Right atrium auricular region (tissue), 2 donors: ENCODE results near the gene PTGIS. TPM values are rescaled to one million over a fixed set of nuclear protein-coding genes. Genes with fewer than 3 reads are reported as not detected.

ENCODE experiments used
- DNase-seq: peaks from one replicate; pipeline ENCODE4 v3.0.0-alpha.2; 2019; ENCODE audit warnings: low spot score
- H3K27ac ChIP-seq, 2 donors: fragments of 200-600 bp; sonication (generic); 1 replicate in 1 of 2; 2 replicates in 1 of 2; pipeline ENCODE4 v1.5.1; 2016 to 2019
- H3K27me3 ChIP-seq, 2 donors: fragments of 200-600 bp; sonication (generic); one replicate each; pipeline versions ENCODE4 v1.5.1 to v1.6.0; 2017 to 2019
- H3K36me3 ChIP-seq: fragments of 200-600 bp; sonication (generic); one replicate; pipeline ENCODE4 v1.5.1; 2016
- H3K4me1 ChIP-seq, 2 donors: fragments of 200-600 bp; sonication (generic); one replicate each; pipeline versions ENCODE4 v1.5.1 to v1.6.0; 2017 to 2019
- H3K4me3 ChIP-seq, 2 donors: fragments of 200-600 bp; sonication (generic); 1 replicate in 1 of 2; 2 replicates in 1 of 2; pipeline ENCODE4 v1.5.1; 2017 to 2019; ENCODE audit warnings: mild to moderate bottlenecking in 1 of 2, moderate library complexity in 1 of 2
- H3K9me3 ChIP-seq, 2 donors: fragments of 200-600 bp; sonication (generic); one replicate each; pipeline ENCODE4 v1.5.1; 2019
- total RNA-seq, 2 donors: library from RNA; depleted of rRNA; stranded (reverse); fragments of >200 nt; gene quantifications; one replicate each; pipeline ENCODE4 v1.1.0, GENCODE V29; 2016
- TF ChIP-seq, protein P1 (sequence below), 2 donors: fragments of 200-600 bp; sonication (generic); IDR thresholded peaks; one replicate each; pipeline ENCODE4 v1.5.1; 2019; ENCODE audit warnings: antibody characterized with exemption in 2 of 2

Gene PTGIS
- total RNA-seq, 2 donors from 2014 or later = 59.8 to 169 TPM

DNA sequence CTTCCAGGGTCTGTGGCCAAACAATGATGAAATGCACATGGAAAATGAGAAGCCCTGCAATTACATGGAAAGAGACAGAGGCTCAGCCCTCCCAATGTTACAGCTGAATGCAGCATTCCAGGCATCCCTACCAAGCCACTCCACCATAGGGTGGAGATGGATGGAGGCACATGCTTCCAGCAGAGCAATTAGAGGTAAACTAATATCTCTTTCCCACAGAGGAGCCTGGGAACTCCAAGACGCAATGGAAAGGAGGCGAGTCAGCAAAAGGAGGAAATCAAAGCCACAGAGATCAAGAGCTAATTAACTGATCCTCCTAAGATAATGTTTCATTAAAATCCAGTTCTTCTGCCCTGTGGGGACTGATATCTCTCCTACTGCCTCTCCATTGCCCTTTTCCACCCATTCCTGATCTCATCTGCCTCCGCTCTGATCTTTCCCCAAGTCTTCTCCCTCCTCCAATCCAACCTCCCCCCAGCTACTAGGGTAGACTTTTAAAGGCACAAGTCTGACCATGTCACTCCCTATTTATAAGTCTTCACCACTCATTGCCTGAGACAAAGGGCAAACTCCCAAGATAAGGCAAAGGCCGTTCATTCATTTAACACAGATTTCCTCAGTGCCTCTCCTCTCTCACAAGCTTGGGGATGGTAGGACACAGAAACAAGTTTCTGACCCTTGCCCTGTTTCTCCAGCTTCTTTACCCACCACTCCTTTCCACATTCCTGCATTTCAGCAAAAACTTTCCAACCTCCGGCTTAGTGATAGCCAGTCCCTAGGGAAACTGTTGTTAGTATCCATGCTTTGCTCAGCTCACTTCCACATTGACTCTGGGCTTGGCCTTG lies 71.2 kb downstream of the PTGIS start:
- TF ChIP-seq, protein P1, sequence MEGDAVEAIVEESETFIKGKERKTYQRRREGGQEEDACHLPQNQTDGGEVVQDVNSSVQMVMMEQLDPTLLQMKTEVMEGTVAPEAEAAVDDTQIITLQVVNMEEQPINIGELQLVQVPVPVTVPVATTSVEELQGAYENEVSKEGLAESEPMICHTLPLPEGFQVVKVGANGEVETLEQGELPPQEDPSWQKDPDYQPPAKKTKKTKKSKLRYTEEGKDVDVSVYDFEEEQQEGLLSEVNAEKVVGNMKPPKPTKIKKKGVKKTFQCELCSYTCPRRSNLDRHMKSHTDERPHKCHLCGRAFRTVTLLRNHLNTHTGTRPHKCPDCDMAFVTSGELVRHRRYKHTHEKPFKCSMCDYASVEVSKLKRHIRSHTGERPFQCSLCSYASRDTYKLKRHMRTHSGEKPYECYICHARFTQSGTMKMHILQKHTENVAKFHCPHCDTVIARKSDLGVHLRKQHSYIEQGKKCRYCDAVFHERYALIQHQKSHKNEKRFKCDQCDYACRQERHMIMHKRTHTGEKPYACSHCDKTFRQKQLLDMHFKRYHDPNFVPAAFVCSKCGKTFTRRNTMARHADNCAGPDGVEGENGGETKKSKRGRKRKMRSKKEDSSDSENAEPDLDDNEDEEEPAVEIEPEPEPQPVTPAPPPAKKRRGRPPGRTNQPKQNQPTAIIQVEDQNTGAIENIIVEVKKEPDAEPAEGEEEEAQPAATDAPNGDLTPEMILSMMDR (IDR thresholded peaks at IDR 0.05) = no peak
- no peaks in the 10 kb centered on the region for H3K36me3 ChIP-seq
- H3K27me3 ChIP-seq = no peaks in the 10 kb centered on the region
- H3K4me1 ChIP-seq = no peaks in the 10 kb centered on the region
- no peak overlapping the region for H3K27ac ChIP-seq
- H3K9me3 ChIP-seq = no peaks in the 10 kb centered on the region
- DNase-seq = no peak
- H3K4me3 ChIP-seq = no peak overlapping the region

DNA sequence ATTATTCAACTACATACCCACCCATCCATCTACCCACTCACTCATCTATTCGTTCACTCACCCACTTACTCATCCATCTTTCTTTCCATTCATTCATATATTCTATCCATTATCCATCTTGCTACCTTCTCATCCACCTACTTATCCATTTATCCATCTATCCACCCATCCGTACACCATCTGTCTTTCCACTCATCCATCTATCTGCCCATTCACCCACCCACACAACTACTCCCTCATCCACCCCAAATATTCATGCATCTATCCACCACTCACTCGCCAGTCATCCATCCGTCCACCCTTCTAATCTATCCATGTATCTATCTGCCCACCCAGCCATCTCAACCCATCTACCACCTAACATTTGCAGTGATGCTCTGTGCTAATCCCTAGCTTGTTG lies 71.9 kb downstream of the PTGIS start:
- Histone ChIP-seq H3K36me3 (no peaks in the 10 kb centered on the region), H3K9me3 (no peaks in the 10 kb centered on the region), H3K4me1 (no peaks in the 10 kb centered on the region), H3K4me3 (no peak overlapping the region), H3K27ac (no peak overlapping the region), H3K27me3 (no peaks in the 10 kb centered on the region)
- no peak for DNase-seq
- TF ChIP-seq, protein P1 (IDR thresholded peaks at IDR 0.05) = no peak

DNA sequence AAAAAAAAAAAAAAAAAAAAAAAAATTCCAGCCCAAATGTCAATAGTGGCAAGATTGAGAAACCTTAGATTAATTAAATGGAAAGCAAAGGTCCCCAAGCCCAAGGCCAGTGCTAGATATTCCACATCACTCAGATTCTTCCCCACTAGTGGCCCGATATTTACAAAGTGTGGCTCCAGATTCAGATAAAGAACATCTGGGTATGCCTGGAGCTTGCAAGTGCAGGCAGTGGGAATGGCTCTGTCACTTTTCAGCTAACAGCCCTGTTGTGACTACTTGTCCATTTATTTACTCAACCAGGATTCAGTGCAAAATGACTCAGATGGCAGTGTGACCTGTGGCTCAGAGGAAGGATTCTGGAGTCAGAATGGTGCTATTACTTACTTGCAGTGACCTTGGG lies 77.2 kb downstream of the PTGIS start:
- Histone ChIP-seq H3K27ac (no peak overlapping the region), H3K4me1 (no peaks in the 10 kb centered on the region), H3K4me3 (no peak overlapping the region), H3K9me3 (no peaks in the 10 kb centered on the region), H3K27me3 (no peaks in the 10 kb centered on the region), H3K36me3 (no peaks in the 10 kb centered on the region)
- no peak for DNase-seq
- TF ChIP-seq, protein P1 (IDR thresholded peaks at IDR 0.05) = no peak

DNA sequence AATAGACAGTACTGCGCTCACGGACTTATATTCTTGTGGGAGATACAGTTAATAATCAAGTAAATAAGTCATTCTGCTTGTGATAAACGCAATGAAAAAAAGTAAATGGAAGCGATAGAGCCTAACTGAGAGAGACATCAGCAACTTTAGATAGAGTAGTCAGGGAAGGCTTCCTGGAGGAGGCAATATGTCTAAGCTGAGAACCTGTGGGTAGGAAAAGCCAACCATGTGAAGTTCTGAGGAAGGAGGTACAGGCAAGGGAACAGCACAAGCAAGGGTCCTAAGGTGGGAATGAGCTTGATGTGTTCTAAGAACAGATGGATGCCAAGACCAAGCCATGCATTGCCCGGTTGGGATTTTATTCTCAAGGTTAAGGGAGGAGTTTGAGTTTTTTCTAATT lies 78.2 kb downstream of the PTGIS start:
- Histone ChIP-seq H3K4me1 (peaks cover 0 to 2% of the 10 kb centered on the region in 2 donors), H3K27me3 (no peaks in the 10 kb centered on the region), H3K36me3 (no peaks in the 10 kb centered on the region), H3K27ac (no peak overlapping the region), H3K4me3 (no peak overlapping the region), H3K9me3 (no peaks in the 10 kb centered on the region)
- no peak for DNase-seq
- TF ChIP-seq, protein P1 (IDR thresholded peaks at IDR 0.05) = no peak

DNA sequence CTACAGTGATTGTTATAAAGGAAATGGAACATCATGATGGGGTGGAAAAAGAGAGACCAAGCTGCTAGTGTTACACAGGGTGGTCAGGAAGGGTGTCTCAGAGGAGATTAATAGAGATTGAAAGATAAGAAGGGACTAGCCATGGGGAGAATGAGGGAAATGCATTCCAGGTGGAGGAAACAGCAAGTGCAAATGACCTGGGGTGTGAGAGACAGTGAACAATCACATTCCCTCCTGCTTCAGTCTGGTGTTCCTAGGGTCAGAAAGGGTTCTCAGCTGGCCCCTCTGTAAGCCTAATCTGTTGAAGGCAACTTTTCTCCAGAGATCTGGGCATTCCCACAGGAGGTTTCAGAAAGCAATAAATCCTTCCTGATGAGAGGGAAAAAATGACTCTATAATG lies 81.9 kb downstream of the PTGIS start:
- TF ChIP-seq, protein P1 (IDR thresholded peaks at IDR 0.05) = no peak
- H3K4me3 ChIP-seq = no peak overlapping the region
- no peaks in the 10 kb centered on the region for H3K27me3 ChIP-seq
- H3K9me3 ChIP-seq = no peaks in the 10 kb centered on the region
- no peak overlapping the region for H3K27ac ChIP-seq
- no peaks in the 10 kb centered on the region for H3K36me3 ChIP-seq
- H3K4me1 ChIP-seq = peaks cover 0 to 24% of the 10 kb centered on the region in 2 donors
- DNase-seq = no peak

DNA sequence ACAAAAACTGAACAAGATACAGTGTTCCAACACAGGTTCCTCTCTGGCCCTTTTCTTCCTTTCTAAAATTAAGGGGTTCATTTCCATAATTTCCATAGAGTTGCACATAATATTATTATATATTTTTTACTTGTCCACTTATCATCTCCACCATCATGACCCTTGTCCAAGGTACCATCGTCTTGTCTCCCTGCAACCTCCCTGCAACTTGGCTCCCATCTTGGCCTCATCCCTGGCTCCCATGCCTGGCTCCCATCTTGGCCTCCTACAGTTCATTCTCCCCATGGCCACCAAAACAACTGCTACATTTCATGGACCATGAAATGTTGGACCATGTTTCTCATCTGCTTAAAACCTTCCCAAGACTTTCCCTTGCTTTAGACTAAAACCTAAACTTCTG lies 82.4 kb downstream of the PTGIS start:
- Histone ChIP-seq H3K36me3 (no peaks in the 10 kb centered on the region), H3K27me3 (no peaks in the 10 kb centered on the region), H3K27ac (no peak overlapping the region), H3K9me3 (no peaks in the 10 kb centered on the region), H3K4me1 (peaks cover 0 to 24% of the 10 kb centered on the region in 2 donors), H3K4me3 (no peak overlapping the region)
- TF ChIP-seq, protein P1 (IDR thresholded peaks at IDR 0.05) = no peak
- no peak for DNase-seq
